ENCODE results near the gene CEBPZOS. TPM values are rescaled to one million over a fixed set of nuclear protein-coding genes. Genes with fewer than 3 reads are reported as not detected.

Gene CEBPZOS
- total and polyA plus RNA-seq, 2 of the 8 experiments (the other 6 are each of a cell fraction or from before 2014, with no cell fraction given): 27.3 to 43.5 TPM

DNA sequence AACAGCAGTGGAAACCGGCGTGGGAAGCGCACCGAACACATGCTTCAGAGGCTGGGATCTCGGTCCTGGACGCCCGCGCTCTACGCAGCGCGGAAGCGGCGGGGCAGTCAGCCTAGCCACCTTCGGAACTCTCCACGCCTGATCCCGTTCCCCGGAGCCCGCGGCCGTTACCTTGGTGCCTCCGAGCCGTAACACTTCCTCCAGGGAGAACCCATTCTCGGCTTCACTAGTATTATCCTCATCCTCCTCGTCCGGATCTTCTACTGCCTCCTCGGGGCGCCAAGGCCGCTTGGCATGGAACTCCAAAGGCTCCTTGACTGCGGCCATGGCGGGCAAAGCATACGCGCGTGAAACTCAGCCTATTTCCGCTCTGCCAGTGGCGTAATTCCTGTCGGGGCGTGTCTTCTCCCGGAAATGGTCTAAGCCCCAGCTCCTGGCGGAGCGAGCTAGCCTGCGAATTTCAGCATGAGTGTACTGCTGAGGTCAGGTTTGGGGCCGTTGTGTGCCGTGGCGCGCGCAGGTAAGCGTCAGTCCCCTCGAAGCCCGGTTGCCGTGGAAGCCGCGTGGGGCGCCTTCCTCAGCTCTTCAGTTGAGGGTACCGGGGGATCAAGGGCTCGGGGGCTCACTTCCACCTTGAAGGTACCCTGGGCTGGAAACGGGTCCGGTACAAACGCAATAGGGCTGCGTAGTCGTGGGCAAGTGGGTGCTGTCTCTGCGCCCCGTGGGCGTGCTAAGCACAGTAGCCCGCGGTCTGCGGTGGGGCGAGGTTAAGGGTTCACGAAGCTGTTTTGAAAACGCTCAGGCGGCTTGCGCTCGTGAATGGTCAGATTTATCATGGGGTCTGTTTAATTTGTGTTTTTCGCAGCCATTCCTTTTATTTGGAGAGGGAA lies 35.2 kb downstream of the CEBPZOS start, which contains the start of the genes CEBPZ and NDUFAF7 (continued):
- TF ChIP-seq PHF8 (conservative IDR thresholded peaks at IDR 0.05; ENCODE audit: low read depth, low read length) (peak; percentile 68), TCF12 (IDR thresholded peaks at IDR 0.05; ENCODE audit: low read depth, low read length) (no peak), BCL11A (IDR thresholded peaks at IDR 0.05; ENCODE audit: low read depth in 2 of 2, low read length in 2 of 2) (no peak), KDM1A (IDR thresholded peaks at IDR 0.05; ENCODE audit: borderline replicate concordance, low read length) (no peak)
- TF ChIP-seq, protein P1, sequence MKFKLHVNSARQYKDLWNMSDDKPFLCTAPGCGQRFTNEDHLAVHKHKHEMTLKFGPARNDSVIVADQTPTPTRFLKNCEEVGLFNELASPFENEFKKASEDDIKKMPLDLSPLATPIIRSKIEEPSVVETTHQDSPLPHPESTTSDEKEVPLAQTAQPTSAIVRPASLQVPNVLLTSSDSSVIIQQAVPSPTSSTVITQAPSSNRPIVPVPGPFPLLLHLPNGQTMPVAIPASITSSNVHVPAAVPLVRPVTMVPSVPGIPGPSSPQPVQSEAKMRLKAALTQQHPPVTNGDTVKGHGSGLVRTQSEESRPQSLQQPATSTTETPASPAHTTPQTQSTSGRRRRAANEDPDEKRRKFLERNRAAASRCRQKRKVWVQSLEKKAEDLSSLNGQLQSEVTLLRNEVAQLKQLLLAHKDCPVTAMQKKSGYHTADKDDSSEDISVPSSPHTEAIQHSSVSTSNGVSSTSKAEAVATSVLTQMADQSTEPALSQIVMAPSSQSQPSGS (IDR thresholded peaks at IDR 0.05; ENCODE audit: low read length): no peak

All from H1 (cell line).